Mesothelial cell of epicardium (in vitro differentiated cells): ENCODE measurements around the gene PRPSAP1. TPM values are rescaled to one million over a fixed set of nuclear protein-coding genes. Genes with fewer than 3 reads are reported as not detected.

ENCODE experiments used
- DNase-seq, 2 experiments: peaks; one replicate each; pipeline ENCODE4 v3.0.0; 2021; ENCODE audit warnings: low spot score in 2 of 2; ENCODE audit not compliant: unreplicated experiment in 2 of 2
- H3K27ac Mint-ChIP-seq: 2 replicates; pipeline ENCODE4 v1.8.0; 2021; ENCODE audit warnings: mixed read lengths
- H3K27me3 Mint-ChIP-seq: 2 replicates; pipeline ENCODE4 v1.8.0; 2021; ENCODE audit warnings: low read depth, mixed read lengths
- H3K36me3 Mint-ChIP-seq: 2 replicates; pipeline ENCODE4 v1.8.0; 2021; ENCODE audit warnings: mixed read lengths
- H3K4me1 Mint-ChIP-seq: 2 replicates; pipeline ENCODE4 v1.8.0; 2021; ENCODE audit warnings: mixed read lengths
- H3K4me3 Mint-ChIP-seq: 2 replicates; pipeline ENCODE4 v1.8.0; 2021; ENCODE audit warnings: mild to moderate bottlenecking, moderate library complexity, mixed read lengths
- H3K9me3 Mint-ChIP-seq: 2 replicates; pipeline ENCODE4 v1.8.0; 2021; ENCODE audit warnings: mixed read lengths
- CTCF ChIP-seq: fragments of 200-600 bp; sonication (generic); IDR thresholded peaks from one replicate; pipeline ENCODE4 v1.5.0; 2021; ENCODE audit warnings: antibody characterized with exemption; ENCODE audit not compliant: unreplicated experiment
- total RNA-seq: library from RNA; stranded (reverse); gene quantifications from 3 replicates; pipeline ENCODE4 v1.2.1, GENCODE V29; 2021

Gene PRPSAP1
- total RNA-seq, 1 donor from 2014 or later, result 51.3 TPM

- TF ChIP-seq CTCF, result no peak
- Mint-ChIP-seq H3K4me3 (no peak overlapping the region), H3K27me3 (no peaks in the 10 kb centered on the region), H3K4me1 (peaks cover 14% of the 10 kb centered on the region), H3K36me3 (no peaks in the 10 kb centered on the region), H3K27ac (no peak overlapping the region), H3K9me3 (no peaks in the 10 kb centered on the region)
- DNase-seq, result no peak
These were observed 78.2 kb downstream of the PRPSAP1 start for GRCh38 chr17:76275382-76276068.

- no peak for TF ChIP-seq CTCF
- Mint-ChIP-seq H3K4me1 (peaks cover 14% of the 10 kb centered on the region), H3K9me3 (no peaks in the 10 kb centered on the region), H3K36me3 (no peaks in the 10 kb centered on the region), H3K27ac (no peak overlapping the region), H3K4me3 (no peak overlapping the region), H3K27me3 (no peaks in the 10 kb centered on the region)
- DNase-seq, result no peak
These were observed 79.4 kb downstream of the PRPSAP1 start for GRCh38 chr17:76274112-76274956.

- no peak for DNase-seq
- H3K27me3 Mint-ChIP-seq, result no peaks in the 10 kb centered on the region
- no peak for TF ChIP-seq CTCF
- no peaks in the 10 kb centered on the region for H3K36me3 Mint-ChIP-seq
- H3K4me1 Mint-ChIP-seq, result peaks cover 14% of the 10 kb centered on the region
- no peaks in the 10 kb centered on the region for H3K9me3 Mint-ChIP-seq
- H3K27ac Mint-ChIP-seq, result no peak overlapping the region
- H3K4me3 Mint-ChIP-seq, result no peak overlapping the region
These were observed 80.1 kb downstream of the PRPSAP1 start for GRCh38 chr17:76273445-76274111.

GRCh38 chr17:76272541-76273444, 80.9 kb downstream of the PRPSAP1 start:
- no peak for DNase-seq
- TF ChIP-seq CTCF, result no peak
- no peaks in the 10 kb centered on the region for H3K27me3 Mint-ChIP-seq
- peaks cover 20% of the 10 kb centered on the region for H3K4me1 Mint-ChIP-seq
- H3K9me3 Mint-ChIP-seq, result no peaks in the 10 kb centered on the region
- no peaks in the 10 kb centered on the region for H3K36me3 Mint-ChIP-seq
- H3K4me3 Mint-ChIP-seq, result no peak overlapping the region
- H3K27ac Mint-ChIP-seq, result peak overlapping the region; percentile 59
